ENCODE results near the gene ARHGAP6.

- no peak for TF ChIP-seq CTCF (IDR thresholded peaks at IDR 0.05)
- no peak for TF ChIP-seq POLR2A (IDR thresholded peaks at IDR 0.05)
Observed at GRCh38 chrX:11109968-11110367, 555.8 kb downstream of the ARHGAP6 start.
